Measurements from ENCODE around the gene C1orf21.
A peak's percentile ranks its signal among the peaks of the same experiment; 100 is the strongest.
"Not testable (repeated sequence)": the region's sequence is repeated elsewhere in the genome, so short reads cannot be mapped to it uniquely, and the experiment has no call there.

Gene C1orf21

GRCh38 chr1:184386312-184387068 is at the start of gene C1orf21:
TSS of gene C1orf21 (plus strand) at chr1:184387029. CDS start at chr1:184477510, 90,481 bp downstream.
- peaks cover 25% of the 10 kb centered on the region for H3K79me2 ChIP-seq (ENCODE audit: insufficient read depth, low read length)

GRCh38 chr1:184337865-184338264 is 49.0 kb upstream of the C1orf21 start:
- H3K36me3 ChIP-seq (ENCODE audit: insufficient read depth, low read length); H3K4me1 ChIP-seq (ENCODE audit: insufficient read depth, low read length, poor library complexity, severe bottlenecking); H3K27me3 ChIP-seq (ENCODE audit: insufficient read depth, low read length, poor library complexity, severe bottlenecking); H3K4me2 ChIP-seq (ENCODE audit: low read depth, low read length, poor library complexity, severe bottlenecking); H3K4me3 ChIP-seq (ENCODE audit: low read length, poor library complexity, severe bottlenecking); H3K79me2 ChIP-seq (ENCODE audit: insufficient read depth, low read length); H2AFZ ChIP-seq (ENCODE audit: low read length); H3K9me2 ChIP-seq (replicated peaks; ENCODE audit: low read depth, low read length); H3F3A ChIP-seq (ENCODE audit: low read depth); H4K20me1 ChIP-seq (ENCODE audit: insufficient read depth, low read length, poor library complexity, severe bottlenecking); H3K9me3 ChIP-seq (ENCODE audit: insufficient read depth, low read depth, low read length); H3K9ac ChIP-seq (ENCODE audit: low read depth, low read length, poor library complexity, severe bottlenecking): not testable (repeated sequence)

More at GRCh38 chr1:184386312-184387068, at the start of gene C1orf21:
- TF ChIP-seq EZH2phosphoT487 (IDR thresholded peaks at IDR 0.05; ENCODE audit: borderline replicate concordance) = no peak
- H3F3A ChIP-seq (ENCODE audit: low read depth) = no peaks in the 10 kb centered on the region; the same call in 1 of the 2 replicates
- peak within 1 kb of the TSS; percentile 99 for H2AFZ ChIP-seq (ENCODE audit: low read length)
- H4K20me1 ChIP-seq (ENCODE audit: insufficient read depth, low read length, poor library complexity, severe bottlenecking) = peaks cover 8% of the 10 kb centered on the region
- H3K4me2 ChIP-seq (ENCODE audit: low read depth, low read length, poor library complexity, severe bottlenecking) = peak within 1 kb of the TSS; percentile 88
- H3K9ac ChIP-seq (ENCODE audit: low read depth, low read length, poor library complexity, severe bottlenecking) = peak within 1 kb of the TSS; percentile 73
- peaks cover 28% of the 10 kb centered on the region for H3K4me1 ChIP-seq (ENCODE audit: insufficient read depth, low read length, poor library complexity, severe bottlenecking)
- H3K9me3 ChIP-seq (ENCODE audit: insufficient read depth, low read depth, low read length) = no peaks in the 10 kb centered on the region
- H3K36me3 ChIP-seq (ENCODE audit: insufficient read depth, low read length) = no peaks in the 10 kb centered on the region
- peaks cover 17% of the 10 kb centered on the region for H3K27me3 ChIP-seq (ENCODE audit: insufficient read depth, low read length, poor library complexity, severe bottlenecking)
- H3K4me3 ChIP-seq (ENCODE audit: low read length, poor library complexity, severe bottlenecking) = peak within 1 kb of the TSS; percentile 79
- no peaks in the 10 kb centered on the region for H3K9me2 ChIP-seq (replicated peaks; ENCODE audit: low read depth, low read length)

- H3F3A ChIP-seq (ENCODE audit: low read depth) = no peaks in the 10 kb centered on the region
- H3K9me2 ChIP-seq (replicated peaks; ENCODE audit: low read depth, low read length) = no peaks in the 10 kb centered on the region
- H3K9ac ChIP-seq (ENCODE audit: low read depth, low read length, poor library complexity, severe bottlenecking) = no peak overlapping the region
- no peak overlapping the region for H3K4me3 ChIP-seq (ENCODE audit: low read length, poor library complexity, severe bottlenecking)
- no peaks in the 10 kb centered on the region for H3K27me3 ChIP-seq (ENCODE audit: insufficient read depth, low read length, poor library complexity, severe bottlenecking)
- H4K20me1 ChIP-seq (ENCODE audit: insufficient read depth, low read length, poor library complexity, severe bottlenecking) = no peaks in the 10 kb centered on the region
- H3K9me3 ChIP-seq (ENCODE audit: insufficient read depth, low read depth, low read length) = no peaks in the 10 kb centered on the region
- H3K36me3 ChIP-seq (ENCODE audit: insufficient read depth, low read length) = no peaks in the 10 kb centered on the region
- H3K4me1 ChIP-seq (ENCODE audit: insufficient read depth, low read length, poor library complexity, severe bottlenecking) = no peaks in the 10 kb centered on the region
- no peaks in the 10 kb centered on the region for H3K79me2 ChIP-seq (ENCODE audit: insufficient read depth, low read length)
- H2AFZ ChIP-seq (ENCODE audit: low read length) = no peak overlapping the region
- H3K4me2 ChIP-seq (ENCODE audit: low read depth, low read length, poor library complexity, severe bottlenecking) = no peak overlapping the region
- peak; percentile 51 for TF ChIP-seq CTCF (conservative IDR thresholded peaks at IDR 0.05; ENCODE audit: low read length)
- no peak for TF ChIP-seq EZH2phosphoT487 (IDR thresholded peaks at IDR 0.05; ENCODE audit: borderline replicate concordance)
These were observed 45.8 kb upstream of the C1orf21 start for GRCh38 chr1:184340984-184341383.

GRCh38 chr1:184350573-184350972 is 36.3 kb upstream of the C1orf21 start:
- no peak for TF ChIP-seq CTCF (conservative IDR thresholded peaks at IDR 0.05; ENCODE audit: low read length)
- no peak for TF ChIP-seq EZH2phosphoT487 (IDR thresholded peaks at IDR 0.05; ENCODE audit: borderline replicate concordance)

More at GRCh38 chr1:184350573-184350972, 36.3 kb upstream of the C1orf21 start:
- no peaks in the 10 kb centered on the region for H3F3A ChIP-seq (ENCODE audit: low read depth)
- no peaks in the 10 kb centered on the region for H3K4me1 ChIP-seq (ENCODE audit: insufficient read depth, low read length, poor library complexity, severe bottlenecking)
- H3K9me2 ChIP-seq (replicated peaks; ENCODE audit: low read depth, low read length) = no peaks in the 10 kb centered on the region
- H3K27me3 ChIP-seq (ENCODE audit: insufficient read depth, low read length, poor library complexity, severe bottlenecking) = no peaks in the 10 kb centered on the region
- no peak overlapping the region for H3K9ac ChIP-seq (ENCODE audit: low read depth, low read length, poor library complexity, severe bottlenecking)
- no peak overlapping the region for H3K4me3 ChIP-seq (ENCODE audit: low read length, poor library complexity, severe bottlenecking)
- no peak overlapping the region for H3K4me2 ChIP-seq (ENCODE audit: low read depth, low read length, poor library complexity, severe bottlenecking)
- H3K79me2 ChIP-seq (ENCODE audit: insufficient read depth, low read length) = no peaks in the 10 kb centered on the region
- H4K20me1 ChIP-seq (ENCODE audit: insufficient read depth, low read length, poor library complexity, severe bottlenecking) = no peaks in the 10 kb centered on the region
- no peak overlapping the region for H2AFZ ChIP-seq (ENCODE audit: low read length)
- H3K9me3 ChIP-seq (ENCODE audit: insufficient read depth, low read depth, low read length) = no peaks in the 10 kb centered on the region
- H3K36me3 ChIP-seq (ENCODE audit: insufficient read depth, low read length) = no peaks in the 10 kb centered on the region
